ENCODE data around the gene LRBA.

Gene LRBA

DNA sequence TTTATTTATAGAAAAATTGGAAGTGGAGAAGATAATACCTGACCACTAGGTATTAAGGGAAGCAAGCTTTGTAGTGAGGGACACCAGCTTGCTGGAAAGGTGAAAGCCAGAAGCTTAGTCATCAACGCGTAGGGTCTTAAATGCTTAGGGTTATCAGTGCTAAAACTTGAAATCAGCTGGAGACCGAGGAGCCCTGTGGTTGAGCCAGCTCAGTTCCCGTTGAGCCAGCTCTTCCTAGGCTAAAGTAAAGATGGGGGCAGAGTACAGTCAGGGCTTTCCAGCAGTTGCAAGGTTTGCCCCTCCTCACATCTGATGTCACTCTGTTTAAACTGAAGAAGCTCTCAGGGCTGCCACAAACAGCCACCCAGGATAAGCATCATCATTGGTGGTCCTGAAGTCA is 696.1 kb downstream of the LRBA start:
- no peak for DNase-seq (ENCODE audit: low read depth)

DNA sequence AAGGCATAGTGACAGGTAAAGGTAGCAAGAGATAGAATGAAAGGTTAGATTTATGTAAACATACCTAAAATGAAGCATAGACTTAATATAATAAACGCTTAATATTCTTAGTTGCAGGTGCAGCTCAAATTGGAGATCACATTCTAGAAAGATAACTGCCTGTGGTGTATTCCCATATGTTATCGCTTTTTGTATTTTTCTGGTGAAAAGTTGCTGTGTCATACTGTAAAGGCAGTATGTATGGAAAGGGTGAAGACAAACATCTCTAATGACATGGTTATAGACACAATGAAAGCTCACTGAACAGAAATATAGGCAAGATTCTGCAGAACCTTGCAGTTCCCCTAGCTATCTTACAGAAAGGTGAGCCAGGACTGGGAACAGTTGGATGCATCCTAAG is 696.6 kb downstream of the LRBA start:
- DNase-seq (ENCODE audit: low read depth) = no peak

DNA sequence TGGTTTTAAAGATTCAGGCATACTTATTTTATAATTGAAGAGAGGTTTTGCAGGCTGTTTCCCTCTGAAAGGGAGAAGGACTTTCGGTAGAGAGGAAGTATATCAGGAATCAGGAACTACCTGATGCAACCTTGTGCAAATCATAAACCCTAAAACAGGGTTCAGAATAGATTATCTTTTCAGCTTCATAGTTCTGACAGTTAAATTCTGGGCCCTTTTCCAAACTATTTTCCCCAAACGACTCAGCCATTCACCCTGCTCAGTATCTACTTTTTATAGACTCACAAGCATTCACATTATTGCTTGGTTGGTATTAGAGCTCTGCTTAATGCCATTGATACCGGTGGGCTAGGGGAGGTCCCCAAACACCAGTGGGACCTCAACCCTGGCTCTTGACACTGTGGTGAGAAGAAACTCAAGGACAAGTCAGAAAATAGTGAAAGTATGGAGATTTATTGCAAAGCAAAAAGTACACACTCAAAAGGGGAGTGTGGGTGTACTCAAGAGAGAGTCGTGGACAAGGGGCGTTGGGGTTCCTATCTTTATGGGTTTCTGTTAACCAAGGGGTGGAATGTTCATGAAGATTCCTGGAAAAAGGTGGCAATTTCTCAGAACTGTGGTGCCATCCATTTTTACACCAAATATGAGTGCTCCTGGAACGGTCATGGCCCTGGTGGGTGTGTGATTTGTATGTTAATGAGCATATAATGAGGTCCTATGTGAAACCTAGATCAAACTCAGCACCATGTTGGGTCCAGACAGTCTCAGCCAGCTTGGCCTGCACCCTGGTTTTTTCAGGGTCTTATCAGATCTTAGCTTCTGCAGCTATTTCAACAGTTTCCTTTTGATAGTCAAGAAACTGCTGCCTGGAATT is 698.5 kb downstream of the LRBA start:
- DNase-seq (ENCODE audit: low read depth) = no peak

DNA sequence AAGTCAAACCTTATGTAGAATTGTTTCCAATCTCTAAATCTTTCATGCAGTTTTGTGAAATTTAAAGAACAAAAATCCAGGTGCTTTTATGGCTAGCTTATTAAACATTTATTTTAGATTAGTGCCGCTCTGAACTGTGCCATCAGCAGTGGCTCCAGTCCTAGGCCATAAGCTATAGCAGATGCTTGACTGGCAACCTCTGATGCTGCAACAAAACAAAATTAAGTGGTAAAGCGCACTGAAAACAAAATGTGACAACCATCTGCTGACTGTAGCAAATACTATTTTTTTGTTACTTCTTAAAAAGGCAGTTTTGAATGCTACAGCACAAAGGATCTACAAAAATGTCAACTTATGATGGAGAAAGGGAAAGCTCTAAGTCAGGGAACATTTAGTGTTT is 699.4 kb downstream of the LRBA start:
- DNase-seq (ENCODE audit: low read depth) = no peak

DNA sequence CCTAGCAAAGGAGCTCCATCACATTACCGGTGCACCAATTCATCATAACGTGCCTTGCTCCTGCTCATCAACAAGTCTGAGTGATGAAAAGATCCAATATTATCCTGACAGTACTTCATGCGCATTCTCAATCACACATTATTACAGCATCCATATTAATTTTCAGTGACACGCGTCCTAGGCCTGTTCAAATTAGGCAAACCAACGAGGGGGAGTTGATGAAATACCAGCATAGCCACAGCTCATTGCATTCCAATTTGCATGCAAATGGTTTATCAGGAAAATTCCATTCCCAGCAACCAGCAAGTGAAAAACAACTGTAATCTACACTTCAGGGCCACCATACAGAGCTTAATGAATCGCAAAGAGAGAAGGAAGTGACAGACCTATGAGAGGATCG is 699.9 kb downstream of the LRBA start:
- no peak for DNase-seq (ENCODE audit: low read depth)

DNA sequence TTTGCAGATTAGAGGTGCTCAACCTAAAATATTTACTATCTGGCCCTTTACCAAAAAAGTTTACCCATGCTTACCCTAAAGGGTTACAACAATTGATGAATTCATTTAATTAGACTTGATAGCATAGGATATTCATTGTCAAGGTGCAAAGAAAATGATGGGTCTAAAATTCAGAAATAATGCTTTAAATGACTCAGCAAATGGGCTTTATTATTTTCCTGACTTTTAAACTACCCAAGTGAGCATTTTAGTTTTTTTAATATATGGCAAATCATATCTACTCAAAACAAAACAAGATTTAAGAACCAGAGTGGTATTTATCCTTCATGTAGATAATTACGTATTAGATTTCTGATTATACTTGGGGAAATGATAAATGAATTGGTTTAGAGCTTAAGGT is 701.1 kb downstream of the LRBA start:
- no peak for DNase-seq (ENCODE audit: low read depth)

DNA sequence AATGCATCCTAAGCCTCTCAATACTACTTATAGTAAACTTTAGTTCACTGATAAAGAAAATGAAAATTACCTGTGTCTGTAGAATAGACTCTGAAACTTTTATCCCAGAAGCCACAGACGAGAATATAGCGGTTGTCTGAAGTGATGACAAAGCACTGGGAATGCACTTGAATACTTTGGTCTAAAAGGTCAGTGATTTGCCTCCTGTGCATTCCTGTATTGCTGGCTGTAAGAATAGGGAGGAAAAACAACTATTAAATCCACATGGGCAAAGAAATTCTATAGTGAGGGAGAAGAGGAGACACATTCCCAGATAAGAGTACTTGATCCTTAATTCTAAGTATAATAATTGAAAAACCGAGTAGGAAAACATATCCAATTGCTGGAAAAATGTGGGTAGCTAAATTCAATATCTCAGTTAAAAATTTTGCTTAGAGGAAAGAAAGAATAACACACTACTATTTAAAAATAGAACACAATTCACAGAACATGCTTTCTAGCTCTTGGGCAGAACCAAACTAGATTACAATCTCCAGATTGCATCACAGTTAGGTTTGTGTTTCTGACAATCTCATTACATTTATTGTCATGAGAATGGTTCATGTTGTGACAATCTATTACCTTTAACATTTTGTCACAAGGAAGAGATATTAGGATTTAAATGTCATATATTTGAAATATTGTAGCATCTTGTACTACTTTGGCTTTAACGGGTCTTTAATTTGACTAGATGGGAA is 704.8 kb downstream of the LRBA start:
- no peak for DNase-seq (ENCODE audit: low read depth)

DNA sequence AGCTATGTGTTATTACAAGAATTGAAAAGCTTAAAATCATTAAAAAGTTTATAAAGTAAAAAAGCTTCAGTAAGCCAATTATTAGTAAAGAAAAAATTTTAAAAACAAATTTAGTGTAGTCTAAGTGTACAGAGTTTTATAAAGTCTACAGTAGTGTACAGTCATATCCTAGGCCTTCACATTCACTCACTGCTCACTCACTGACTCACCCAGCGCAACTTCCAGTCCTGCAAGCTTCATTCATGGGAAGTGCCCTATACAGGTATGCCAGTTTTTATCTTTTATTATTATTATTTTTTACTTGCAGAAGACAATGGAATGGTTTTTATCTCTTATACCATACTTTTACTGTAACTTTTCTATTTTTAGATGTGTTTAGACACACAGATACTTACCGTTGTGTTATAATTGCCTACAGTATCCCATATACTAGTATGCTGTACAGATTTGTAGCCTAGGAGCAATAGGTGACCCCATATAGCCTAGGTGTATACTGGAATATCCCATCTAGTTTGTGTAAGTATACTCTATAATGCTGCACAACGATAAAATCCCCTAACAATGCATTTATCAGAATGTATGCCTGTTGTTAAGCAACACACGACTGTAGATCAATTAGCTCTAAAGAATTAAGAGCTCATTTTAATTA is 706.1 kb downstream of the LRBA start:
- DNase-seq (ENCODE audit: low read depth) = no peak

DNA sequence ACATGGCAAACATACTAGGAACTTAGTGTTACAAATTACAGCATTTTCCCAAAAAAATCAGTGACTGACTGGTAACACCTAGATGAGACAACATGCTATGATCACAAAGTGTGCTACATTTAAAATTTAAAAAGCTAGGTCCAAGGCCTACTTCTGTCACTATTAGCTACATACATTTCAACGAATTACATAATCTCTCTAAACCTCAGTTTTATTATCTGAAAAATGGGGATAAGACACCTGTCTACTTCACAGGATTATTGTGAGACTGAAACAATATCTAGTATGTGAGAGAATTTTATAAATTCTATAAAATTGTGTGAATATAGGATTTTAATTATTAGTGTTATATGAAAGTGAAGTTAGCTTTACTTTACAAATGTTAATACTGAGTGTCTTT is 708.4 kb downstream of the LRBA start:
- no peak for DNase-seq (ENCODE audit: low read depth)

DNA sequence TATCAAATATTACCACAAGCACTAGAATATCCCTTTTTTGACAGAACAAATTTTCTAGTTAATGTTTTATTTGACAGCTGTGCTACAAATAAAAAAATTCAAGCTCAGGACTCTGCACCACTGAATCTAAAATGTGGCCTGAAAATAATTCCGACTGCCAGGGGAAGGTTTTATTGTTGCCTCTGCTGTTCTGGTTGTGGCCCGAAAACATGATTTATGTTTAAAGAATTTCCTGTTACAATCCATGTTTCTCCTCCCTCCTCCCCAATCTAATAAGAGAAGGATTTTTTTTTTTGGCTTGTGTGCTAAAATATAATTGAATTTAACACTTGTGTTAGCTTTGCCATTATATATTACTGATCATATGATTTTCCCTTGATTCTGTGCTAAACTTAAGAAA is 709.1 kb downstream of the LRBA start:
- DNase-seq (ENCODE audit: low read depth) = no peak

DNA sequence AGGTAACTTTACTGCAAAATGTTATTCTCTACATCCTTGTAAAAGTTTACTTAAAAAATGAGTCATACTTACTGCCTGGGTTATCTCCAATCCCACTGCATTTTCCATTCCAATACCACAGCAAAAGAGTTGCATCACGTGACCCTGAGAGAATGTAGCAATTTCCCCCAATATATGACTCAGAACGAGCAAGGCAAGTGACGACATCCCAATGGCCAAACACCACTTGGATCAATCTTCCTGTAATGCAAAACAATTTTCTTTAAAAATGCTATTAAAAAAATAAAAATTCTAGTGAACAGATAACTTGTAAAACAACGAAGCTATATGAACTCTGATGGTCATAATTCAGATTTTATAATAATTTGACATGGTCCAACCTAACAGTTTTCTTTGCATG is 712.5 kb downstream of the LRBA start:
- peak; percentile 18 for DNase-seq (ENCODE audit: low read depth)

DNA sequence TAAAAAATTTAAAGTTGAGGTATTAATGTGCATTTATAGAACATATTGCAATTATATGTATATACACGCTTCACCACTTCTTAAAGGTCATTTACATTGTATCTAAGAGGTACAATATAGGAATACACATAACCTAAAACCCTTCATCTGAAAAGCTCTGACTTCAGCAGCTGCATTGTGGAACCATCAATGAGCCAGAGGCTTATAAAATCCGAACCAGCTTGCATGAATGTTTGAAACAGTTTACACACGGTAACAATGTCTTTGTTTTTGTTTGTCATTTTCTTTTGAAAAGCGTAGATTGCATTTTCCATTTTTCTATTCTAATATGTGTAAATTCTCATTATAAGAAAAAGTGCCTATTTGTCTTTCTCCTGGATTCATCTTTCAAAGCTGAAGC is 715.3 kb downstream of the LRBA start:
- DNase-seq (ENCODE audit: low read depth) = no peak

DNA sequence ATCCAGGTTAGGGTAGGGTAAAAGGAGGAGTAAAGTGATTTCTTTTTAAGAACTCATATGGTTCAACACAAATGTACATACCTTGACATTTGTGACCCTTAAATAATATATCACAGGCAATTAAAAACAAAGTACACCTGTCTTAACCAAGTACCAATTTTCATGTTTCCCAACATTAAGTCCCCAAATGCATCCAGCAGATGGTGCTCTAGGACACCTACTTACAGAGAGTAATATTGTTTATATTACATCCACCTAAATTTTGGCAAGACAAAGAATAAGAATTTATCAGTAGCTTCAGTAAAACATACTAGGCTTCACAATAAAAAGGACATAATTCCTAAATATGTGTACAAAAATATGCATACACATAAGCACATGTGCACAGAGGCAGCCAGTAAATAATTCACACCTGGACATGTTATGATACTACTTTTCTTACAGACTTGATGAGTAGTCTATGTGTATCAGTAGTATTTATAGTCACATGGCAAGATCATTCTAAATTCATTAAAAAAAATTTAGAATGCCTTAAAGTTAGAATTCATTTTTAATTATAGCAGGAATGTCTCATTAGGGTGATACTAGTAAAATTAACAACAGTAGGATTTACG is 717.1 kb downstream of the LRBA start:
- DNase-seq (ENCODE audit: low read depth) = no peak

DNA sequence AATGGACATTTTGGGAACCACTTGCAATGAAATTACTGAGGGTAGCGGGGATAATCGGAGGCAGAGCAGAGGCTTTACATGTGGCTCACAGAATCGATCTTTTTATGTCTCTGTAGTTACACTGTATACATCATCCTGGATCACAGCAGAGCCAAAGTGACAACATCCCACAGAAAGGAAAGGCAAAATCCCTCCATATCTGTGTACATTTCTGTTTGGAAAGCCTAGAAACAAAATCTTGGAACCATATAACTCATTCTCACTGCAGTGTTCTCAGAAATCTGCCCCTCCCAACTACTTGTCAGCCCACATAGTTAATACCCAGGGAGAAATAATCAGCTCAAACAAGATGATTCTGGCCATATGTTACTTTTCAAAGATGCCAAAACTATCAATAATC is 725.2 kb downstream of the LRBA start:
- no peak for DNase-seq (ENCODE audit: low read depth)

DNA sequence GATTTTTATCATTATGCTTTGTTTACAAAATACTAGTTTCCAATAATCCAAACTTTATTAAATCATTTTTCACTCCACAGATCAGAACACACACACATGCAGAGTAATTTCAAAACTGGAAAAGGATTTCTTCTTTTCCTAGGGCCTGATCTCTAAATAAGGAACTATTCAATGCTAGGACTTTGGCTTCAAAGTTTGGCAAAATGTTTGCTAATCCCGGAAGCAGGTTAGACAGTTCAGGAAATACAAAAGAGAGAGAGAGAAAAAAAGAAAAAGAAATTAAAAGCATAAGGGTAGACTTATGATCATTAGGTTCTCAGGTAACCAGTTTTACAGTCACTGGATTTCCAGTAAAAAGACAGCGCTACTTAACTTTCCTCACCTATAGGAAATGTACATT is 725.9 kb downstream of the LRBA start:
- no peak for DNase-seq (ENCODE audit: low read depth)

DNA sequence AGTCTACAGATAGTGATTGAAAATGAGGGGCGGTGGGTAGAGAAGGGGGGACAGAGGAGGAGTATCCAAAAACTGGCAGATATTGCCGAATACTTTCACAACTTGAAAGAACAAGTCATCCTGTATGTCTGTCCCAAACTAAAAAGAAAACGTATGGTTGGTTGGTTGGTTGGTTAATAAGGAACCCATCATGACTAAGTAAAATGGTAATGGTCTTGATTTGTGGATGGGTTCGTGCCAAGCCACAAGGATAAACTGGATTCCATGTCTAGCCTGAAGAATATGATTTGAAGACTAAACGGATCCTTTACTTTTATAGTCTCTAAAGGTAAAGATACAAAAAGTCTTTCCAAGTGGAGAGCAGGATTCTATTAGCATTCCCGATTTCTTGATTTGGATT is 728.4 kb downstream of the LRBA start:
- DNase-seq (ENCODE audit: low read depth) = no peak

DNA sequence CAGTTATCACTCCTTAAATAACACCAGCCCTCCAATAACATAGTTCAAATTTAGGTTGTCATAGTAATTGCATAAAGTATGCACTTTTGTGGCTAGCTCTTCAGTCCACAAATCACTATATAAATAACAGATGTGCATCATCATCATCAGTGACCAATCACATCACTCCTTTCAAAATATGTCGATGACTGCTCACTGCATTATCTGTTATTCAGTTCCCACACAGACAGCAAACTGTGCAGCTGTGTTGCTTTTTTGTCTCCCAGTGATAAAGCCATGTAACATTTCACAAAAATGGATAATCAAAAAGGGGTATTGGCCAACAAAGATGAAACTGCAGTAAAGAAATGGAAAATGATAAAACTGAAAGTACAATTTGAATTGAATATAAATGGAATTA is 731.4 kb downstream of the LRBA start:
- no peak for DNase-seq (ENCODE audit: low read depth)

DNA sequence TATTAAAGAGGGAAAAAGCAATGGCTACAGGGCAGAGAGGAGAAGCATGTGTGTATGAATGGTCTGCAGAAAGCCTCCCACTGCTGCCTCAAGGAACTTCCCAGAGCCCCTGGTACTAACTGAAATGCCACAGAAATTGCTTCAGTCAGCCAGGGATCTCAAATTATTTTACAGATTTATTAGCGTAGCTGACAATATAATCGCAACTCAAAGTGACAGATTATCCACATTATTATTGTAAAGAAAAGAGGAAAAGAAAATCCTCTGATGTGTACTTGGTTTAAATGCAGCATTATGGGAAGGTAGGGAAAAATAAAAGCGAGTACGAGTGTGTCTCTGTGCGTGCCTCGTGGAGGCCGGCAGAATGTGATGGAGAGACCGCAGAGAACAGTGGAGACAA is 734.1 kb downstream of the LRBA start:
- no peak for DNase-seq (ENCODE audit: low read depth)

DNA sequence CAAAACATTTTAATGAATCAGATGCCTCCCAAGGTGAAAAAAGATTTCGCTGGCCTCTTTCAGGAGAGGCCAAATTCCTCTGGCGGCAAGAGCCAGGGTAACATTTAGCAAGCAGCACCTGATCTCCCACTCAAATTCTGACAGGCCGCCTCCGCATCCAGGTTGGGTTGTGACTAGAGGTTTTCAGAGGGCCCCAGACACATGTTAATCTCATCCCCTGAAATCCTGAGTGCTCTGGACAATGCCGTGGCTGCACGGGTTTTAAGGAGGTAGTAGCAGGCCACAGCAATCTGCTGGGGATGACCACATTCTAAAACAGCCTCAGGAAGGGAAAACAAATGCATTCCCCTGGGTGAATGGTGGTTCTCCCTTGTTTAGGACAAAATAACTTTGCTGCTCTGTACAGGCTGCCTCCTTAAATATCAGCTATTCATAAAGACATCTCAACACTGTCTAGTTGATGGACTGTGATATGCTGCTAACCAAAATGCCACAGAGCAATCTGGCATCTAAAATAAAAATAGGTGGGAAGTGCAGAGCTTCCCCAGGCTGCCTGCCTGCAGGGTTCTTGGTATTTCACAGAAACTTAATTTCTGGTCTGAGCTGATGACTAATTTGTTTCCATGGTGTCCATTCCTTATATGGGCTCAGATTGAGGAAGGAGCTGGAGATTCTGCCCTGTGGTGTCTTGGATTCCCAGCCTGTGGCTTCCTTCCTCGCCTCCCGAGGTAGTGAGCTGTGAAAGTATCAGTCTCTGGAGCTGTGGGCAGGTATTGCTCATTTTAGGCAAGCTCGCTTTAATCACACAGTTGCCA is 734.8 kb downstream of the LRBA start:
- no peak for DNase-seq (ENCODE audit: low read depth)

DNA sequence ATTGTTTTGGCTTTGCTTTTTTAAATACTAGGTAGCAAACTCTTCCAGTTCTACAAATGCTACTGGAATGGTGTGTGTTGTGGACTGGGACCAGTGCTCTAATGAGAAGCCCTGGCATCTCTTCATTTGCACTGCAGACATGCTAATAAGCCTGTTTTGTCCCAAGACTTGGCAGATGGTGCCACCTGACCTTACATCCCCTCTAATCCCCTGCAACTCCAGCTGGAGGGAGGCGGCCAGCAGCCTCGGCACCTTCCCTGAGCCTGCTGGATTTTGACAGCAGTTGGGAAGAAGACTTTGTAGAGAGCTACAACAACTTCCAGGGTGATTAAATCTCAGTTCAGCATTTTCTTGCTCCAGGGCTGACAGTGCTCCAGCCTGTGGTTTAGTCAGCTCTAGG is 736.9 kb downstream of the LRBA start:
- no peak for DNase-seq (ENCODE audit: low read depth)

DNA sequence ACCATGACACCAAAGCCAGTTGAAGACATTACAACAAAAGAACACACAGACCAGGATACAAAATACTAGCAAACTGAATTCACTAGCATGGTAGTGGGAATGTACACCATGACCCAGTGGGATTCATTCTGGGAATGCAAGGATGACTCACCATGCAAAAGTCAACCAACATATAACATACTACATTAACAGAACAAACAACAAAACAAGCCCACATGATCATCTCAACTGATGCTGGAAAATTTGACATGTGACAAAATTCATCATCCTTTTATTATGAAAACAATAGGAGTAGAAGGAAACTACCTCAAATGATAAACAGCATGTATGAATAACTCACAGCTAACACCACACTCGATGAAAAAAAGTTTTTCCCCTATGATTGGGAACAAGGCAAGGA is 746.6 kb downstream of the LRBA start:
- no peak for DNase-seq (ENCODE audit: low read depth)

DNA sequence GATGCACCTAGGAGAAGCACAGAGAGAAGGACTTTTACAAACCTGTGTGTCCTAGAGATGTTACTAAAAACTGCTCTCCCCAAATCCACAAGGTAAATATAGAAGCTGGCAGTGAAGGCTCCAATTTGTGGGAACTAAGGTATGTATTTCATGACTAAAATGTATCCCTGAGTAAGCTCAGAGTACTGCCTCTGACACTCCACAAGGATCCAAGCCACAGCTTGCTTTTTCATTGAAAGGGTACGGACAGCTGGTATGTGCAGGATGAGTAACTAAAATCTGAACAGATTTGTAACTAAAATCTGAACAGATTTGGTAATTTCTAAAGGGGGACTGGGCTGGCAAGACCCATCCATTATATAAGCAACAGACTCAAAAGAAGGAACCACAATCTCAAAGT is 749.3 kb downstream of the LRBA start:
- DNase-seq (ENCODE audit: low read depth) = no peak

Data from activated T-cell treated with anti-CD3 and anti-CD28 coated beads for 48 hours (primary cell).